ENCODE data around the gene SLC9C1. TPM values are rescaled to one million over a fixed set of nuclear protein-coding genes. Genes with fewer than 3 reads are reported as not detected.

SLC9C1 gene
- total RNA-seq, 1 experiment from 2014 or later = 0.79 TPM

- DNase-seq (ENCODE audit: low read depth, low spot score) (no peak), ATAC-seq (no peak)
- no TSS peak for BruUV-seq (replicated peaks)
- Histone ChIP-seq H3K36me3 (ENCODE audit: control insufficient read depth in 1 of 2, insufficient read depth in 2 of 2, low read length in 2 of 2) (no peaks in the 10 kb centered on the region), H3K27ac (ENCODE audit: low read depth, low read length) (no peak overlapping the region), H4K20me1 (ENCODE audit: insufficient read depth) (no peaks in the 10 kb centered on the region), H2AFZ (ENCODE audit: low read depth, low read length, poor library complexity, severe bottlenecking) (no peak overlapping the region), H3K9ac (ENCODE audit: low read length) (no peak overlapping the region), H3K79me2 (ENCODE audit: insufficient read depth, low read length) (no peaks in the 10 kb centered on the region), H3K4me1 (ENCODE audit: control insufficient read depth in 1 of 2, insufficient read depth in 2 of 2, low read length in 2 of 2) (no peaks in the 10 kb centered on the region), H3K27me3 (ENCODE audit: insufficient read depth, low read length) (no peaks in the 10 kb centered on the region), H3K9me3 (ENCODE audit: control insufficient read depth in 1 of 2, insufficient read depth in 1 of 2, low read depth in 1 of 2, low read length in 2 of 2) (no peaks in the 10 kb centered on the region), H3K4me3 (replicated peaks in 1 of 2; ENCODE audit: low read depth in 1 of 2, low read length in 2 of 2) (no peak overlapping the region), H3K4me2 (ENCODE audit: low read length) (no peak overlapping the region), H3K9me2 (ENCODE audit: insufficient read depth) (no peaks in the 10 kb centered on the region)
- ChIA-PET RAD21 (ENCODE audit: low non-redundant PET in 1 of 2, low total read pairs in 2 of 2, uncharacterized antibody in 2 of 2, unreplicated experiment in 2 of 2) (no interaction called here), CTCF (no interaction called here), POLR2A (no interaction called here)
- TF ChIP-seq CEBPB (IDR thresholded peaks at IDR 0.05; ENCODE audit: low read depth) (no peak), SIN3A (IDR thresholded peaks at IDR 0.05; ENCODE audit: low read depth) (no peak), ZBTB33 (IDR thresholded peaks at IDR 0.05; ENCODE audit: extremely low read depth, insufficient replicate concordance, low read length) (no peak), EZH2phosphoT487 (IDR thresholded peaks at IDR 0.05; ENCODE audit: borderline replicate concordance) (no peak), TCF7L2 (IDR thresholded peaks at IDR 0.05; ENCODE audit: borderline replicate concordance, extremely low read depth, insufficient read depth, insufficient read length) (no peak), POLR2AphosphoS5 (IDR thresholded peaks at IDR 0.05; ENCODE audit: low read depth, low read length) (no peak), ZNF274 (IDR thresholded peaks at IDR 0.05; ENCODE audit: low read depth, low read length) (no peak), ZFX (IDR thresholded peaks at IDR 0.05) (no peak), REST (IDR thresholded peaks at IDR 0.05; ENCODE audit: low read depth) (no peak), ELF1 (IDR thresholded peaks at IDR 0.05; ENCODE audit: borderline replicate concordance, low read depth) (no peak), RAD21 (IDR thresholded peaks at IDR 0.05; ENCODE audit: low read depth) (no peak), FOSL1 (IDR thresholded peaks at IDR 0.05; ENCODE audit: low read depth) (no peak), JUND (IDR thresholded peaks at IDR 0.05) (no peak), SRF (IDR thresholded peaks at IDR 0.05; ENCODE audit: low read depth) (no peak), EGR1 (IDR thresholded peaks at IDR 0.05; ENCODE audit: low read depth) (no peak), SP1 (IDR thresholded peaks at IDR 0.05; ENCODE audit: low read depth) (no peak)
- intact Hi-C loops (cut with micrococcal nuclease) = no loop called here
These were observed 62.3 kb downstream of the SLC9C1 start for GRCh38 chr3:112231727-112232126.

Measured in HCT116 (cell line).